Spleen (tissue), 3 donors: ENCODE data around the gene TKT.

Experiments used
- POLR2A ChIP-seq, 3 donors: fragments of 450-650 bp; IDR thresholded peaks; one replicate each; pipeline ENCODE4 v1.5.1; 2017; ENCODE audit warnings: antibody characterized with exemption in 3 of 3, mild to moderate bottlenecking in 1 of 3
- POLR2AphosphoS5 ChIP-seq, 3 donors: sonication (generic); formaldehyde crosslinking; IDR thresholded peaks; one replicate each; pipeline ENCODE4 v1.5.1; 2017; ENCODE audit warnings: antibody characterized with exemption in 3 of 3

GRCh38 chr3:53295410-53295809 is 39.6 kb upstream of the TKT start:
- TF ChIP-seq POLR2A (IDR thresholded peaks at IDR 0.05) (no peak), POLR2AphosphoS5 (IDR thresholded peaks at IDR 0.05) (no peak)
